ENCODE data around the gene BACH1. TPM values are rescaled to one million over a fixed set of nuclear protein-coding genes. Genes with fewer than 3 reads are reported as not detected.

BACH1 gene
- total RNA-seq, 2 donors from 2014 or later: 31.3 to 44.3 TPM

DNA sequence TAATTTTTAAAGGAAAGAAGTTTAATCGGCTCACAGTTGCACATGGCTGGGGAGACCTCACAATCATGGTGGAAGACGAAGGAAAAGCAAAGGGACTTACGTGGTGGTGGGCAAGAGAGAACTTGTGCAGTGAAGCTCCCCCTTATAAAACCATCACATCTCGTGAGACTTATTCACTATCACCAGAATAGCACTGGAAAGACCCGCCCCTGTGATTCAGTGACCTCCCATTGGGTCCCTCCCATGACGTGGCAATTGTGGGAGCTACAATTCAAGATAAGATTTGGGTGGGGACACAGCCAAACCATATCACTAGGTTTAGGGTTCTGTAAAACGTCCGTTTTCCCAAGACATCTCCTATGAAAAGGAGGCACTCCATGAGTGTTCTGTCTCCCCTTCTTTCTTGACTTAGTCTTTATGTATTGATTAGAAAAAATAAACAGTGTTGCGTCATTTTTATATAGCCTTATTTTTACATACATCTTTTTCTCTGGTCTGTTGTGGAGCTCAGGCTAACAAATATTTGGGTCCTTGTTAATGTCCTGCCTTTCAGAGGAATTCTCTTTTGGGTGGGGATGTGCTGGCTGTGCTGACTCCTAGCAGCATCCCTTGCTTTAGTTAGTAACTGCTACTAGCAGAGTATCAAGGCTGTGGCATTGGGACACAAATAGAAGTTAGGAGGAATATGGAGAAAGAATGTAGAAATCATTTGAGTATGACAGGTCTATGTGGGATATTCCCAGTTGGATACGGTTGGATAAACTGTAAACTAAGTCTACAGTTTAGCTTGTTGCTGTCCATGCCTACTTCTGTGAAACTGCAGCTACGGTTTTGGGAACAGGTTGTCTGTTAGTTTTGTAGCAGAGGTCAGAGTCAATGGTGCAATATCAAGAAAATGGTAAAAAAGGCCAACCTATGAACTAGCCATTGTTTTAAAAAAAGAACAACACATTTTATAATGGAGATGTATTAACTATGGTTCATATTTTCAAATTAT, 23.5 kb downstream of the BACH1 start:
- peaks cover 11 to 32% of the 10 kb centered on the region in 2 donors for H3K36me3 Mint-ChIP-seq (ENCODE audit: insufficient read depth in 2 of 2)
- DNase-seq: no peak
- peaks cover 23% of the 10 kb centered on the region for H3K4me1 Mint-ChIP-seq (ENCODE audit: low read depth)
- peaks cover 0 to 3% of the 10 kb centered on the region in 2 donors for H3K9me3 Mint-ChIP-seq
- no peaks in the 10 kb centered on the region for H3K27me3 Mint-ChIP-seq (ENCODE audit: low read depth)
- no peak overlapping the region for H3K4me3 Mint-ChIP-seq
- no peak overlapping the region for H3K27ac Mint-ChIP-seq
- no peak for ATAC-seq (replicated peaks in 1 of 2)

DNA sequence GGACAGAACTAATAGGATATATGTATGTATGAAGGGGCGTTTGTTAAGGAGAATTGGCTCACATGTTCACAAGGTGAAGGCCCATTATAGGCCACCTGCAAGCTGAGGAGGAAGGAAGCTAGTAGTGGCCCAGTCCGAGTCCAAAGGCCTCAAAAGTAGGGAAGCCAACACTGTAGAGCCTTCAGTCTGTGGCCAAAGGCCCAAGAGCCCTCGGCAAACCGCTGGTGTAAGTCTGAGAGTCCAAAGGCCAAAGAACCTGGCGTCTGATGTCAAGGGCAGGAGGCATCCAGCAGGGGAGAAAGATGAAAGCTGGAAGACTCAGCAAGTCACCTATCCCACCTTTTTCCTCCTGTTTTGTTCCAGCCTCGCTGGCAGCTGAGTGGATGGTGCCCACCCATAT, 24.5 kb downstream of the BACH1 start:
- no peak for DNase-seq
- Mint-ChIP-seq H3K27me3 (ENCODE audit: low read depth) (no peaks in the 10 kb centered on the region), H3K4me1 (ENCODE audit: low read depth) (peaks cover 14% of the 10 kb centered on the region), H3K9me3 (peaks cover 0 to 3% of the 10 kb centered on the region in 2 donors), H3K36me3 (ENCODE audit: insufficient read depth in 2 of 2) (peaks cover 11 to 33% of the 10 kb centered on the region in 2 donors), H3K4me3 (no peak overlapping the region), H3K27ac (no peak overlapping the region)
- no peak for ATAC-seq (replicated peaks in 1 of 2)

DNA sequence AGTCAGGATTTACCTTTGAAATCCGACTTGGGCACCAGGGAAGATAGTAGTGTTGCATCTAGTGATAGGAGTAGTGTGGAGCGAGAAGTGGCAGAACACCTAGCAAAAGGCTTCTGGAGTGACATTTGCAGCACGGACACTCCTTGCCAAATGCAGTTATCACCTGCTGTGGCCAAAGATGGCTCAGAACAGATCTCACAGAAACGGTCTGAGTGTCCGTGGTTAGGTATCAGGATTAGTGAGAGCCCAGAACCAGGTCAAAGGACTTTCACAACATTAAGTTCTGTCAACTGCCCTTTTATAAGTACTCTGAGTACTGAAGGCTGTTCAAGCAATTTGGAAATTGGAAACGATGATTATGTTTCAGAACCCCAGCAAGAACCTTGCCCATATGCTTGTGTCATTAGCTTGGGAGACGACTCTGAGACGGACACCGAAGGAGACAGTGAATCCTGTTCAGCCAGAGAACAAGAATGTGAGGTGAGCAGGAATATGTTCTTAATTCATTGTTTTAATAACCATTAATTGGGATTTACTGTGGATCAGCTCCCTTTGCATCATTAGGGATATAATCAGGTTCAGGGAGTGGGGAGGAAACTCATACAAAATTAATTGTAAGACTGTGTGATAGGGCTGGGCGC, 28.3 kb downstream of the BACH1 start:
- H3K36me3 Mint-ChIP-seq (ENCODE audit: insufficient read depth in 2 of 2): peaks cover 9 to 28% of the 10 kb centered on the region in 2 donors
- H3K4me1 Mint-ChIP-seq (ENCODE audit: low read depth): peaks cover 2% of the 10 kb centered on the region
- ATAC-seq (replicated peaks in 1 of 2) (no peak), DNase-seq (no peak)
- no peaks in the 10 kb centered on the region for H3K27me3 Mint-ChIP-seq (ENCODE audit: low read depth)
- H3K9me3 Mint-ChIP-seq: no peaks in the 10 kb centered on the region
- H3K4me3 Mint-ChIP-seq: no peak overlapping the region
- H3K27ac Mint-ChIP-seq: no peak overlapping the region

DNA sequence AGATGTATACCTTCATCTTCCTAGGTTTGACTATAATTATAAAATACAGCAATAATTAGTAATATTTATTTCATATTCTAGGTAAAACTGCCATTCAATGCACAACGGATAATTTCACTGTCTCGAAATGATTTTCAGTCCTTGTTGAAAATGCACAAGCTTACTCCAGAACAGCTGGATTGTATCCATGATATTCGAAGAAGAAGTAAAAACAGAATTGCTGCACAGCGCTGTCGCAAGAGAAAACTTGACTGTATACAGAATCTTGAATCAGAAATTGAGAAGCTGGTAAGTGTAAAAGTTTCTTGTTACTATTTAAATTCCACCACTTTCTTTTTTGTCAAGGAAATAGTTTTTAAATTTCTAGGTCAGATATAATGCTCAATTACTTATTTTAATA, 30.7 kb downstream of the BACH1 start:
- Mint-ChIP-seq H3K27ac (no peak overlapping the region), H3K9me3 (no peaks in the 10 kb centered on the region), H3K4me3 (no peak overlapping the region), H3K36me3 (ENCODE audit: insufficient read depth in 2 of 2) (peaks cover 6 to 23% of the 10 kb centered on the region in 2 donors), H3K4me1 (ENCODE audit: low read depth) (peaks cover 15% of the 10 kb centered on the region), H3K27me3 (ENCODE audit: low read depth) (no peaks in the 10 kb centered on the region)
- DNase-seq: no peak
- ATAC-seq (replicated peaks in 1 of 2): no peak

DNA sequence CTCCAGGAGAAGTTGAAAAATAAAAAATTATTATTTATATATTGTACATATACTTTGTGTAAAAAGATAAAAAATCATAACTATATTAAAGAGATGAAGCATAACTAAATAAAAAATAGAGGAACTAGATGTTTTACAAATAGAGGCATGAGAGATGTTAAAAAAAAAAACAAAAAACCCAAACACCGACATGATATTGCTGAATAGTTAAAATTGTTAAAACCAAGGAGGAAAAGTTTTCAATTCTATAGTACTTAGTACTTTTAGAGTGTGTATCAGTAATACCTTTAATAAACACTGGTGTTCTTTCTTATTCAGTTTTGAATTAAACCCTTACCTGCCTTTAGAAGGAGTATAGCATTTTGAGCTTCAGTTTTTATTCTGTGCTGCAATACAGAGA, 32.1 kb downstream of the BACH1 start:
- H3K27me3 Mint-ChIP-seq (ENCODE audit: low read depth): no peaks in the 10 kb centered on the region
- H3K36me3 Mint-ChIP-seq (ENCODE audit: insufficient read depth in 2 of 2): peaks cover 8 to 23% of the 10 kb centered on the region in 2 donors
- peaks cover 26% of the 10 kb centered on the region for H3K4me1 Mint-ChIP-seq (ENCODE audit: low read depth)
- no peaks in the 10 kb centered on the region for H3K9me3 Mint-ChIP-seq
- DNase-seq (no peak), ATAC-seq (replicated peaks in 1 of 2) (no peak)
- H3K4me3 Mint-ChIP-seq: no peak overlapping the region
- H3K27ac Mint-ChIP-seq: no peak overlapping the region

DNA sequence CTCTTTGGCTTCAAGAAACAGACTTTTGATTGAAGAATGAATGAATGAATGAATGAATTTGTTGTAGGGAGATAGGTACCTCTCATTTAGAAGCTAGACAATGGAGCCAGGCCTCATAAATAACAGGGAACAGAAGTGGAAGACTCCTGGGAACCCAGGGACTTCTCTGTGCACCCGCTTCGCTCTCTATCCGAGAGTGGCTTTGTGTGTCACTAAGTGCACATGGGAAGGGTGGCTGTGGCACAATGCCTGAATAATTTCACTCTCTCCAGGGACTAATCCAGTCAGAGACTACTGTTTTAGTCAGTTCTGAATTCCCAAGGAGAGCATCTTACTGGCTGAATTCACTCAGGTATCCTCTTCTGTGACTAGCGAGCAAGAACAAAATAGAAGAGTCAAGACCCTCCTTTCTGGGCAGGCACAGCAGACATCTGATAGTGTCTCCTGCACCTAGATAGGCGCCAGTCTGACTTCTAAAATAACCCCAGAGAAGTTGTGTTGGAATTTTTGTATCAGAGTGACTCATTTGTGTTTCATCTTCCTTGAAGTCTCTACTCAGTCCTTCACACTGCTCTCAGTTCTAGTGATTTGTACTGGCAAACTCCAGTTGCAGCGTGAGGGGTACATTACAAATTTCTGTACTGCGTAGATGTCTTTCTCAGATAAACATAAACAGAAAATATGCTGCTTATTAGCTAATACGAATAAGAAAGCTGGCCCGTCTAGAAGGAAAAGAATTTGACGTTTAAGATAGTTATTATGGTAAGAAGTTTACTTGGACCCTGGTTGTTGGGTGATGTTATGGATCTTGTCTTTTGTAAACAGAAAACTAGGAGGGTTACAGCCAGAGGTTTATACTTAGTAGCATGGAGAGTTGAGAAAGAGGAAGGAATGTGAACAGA, 34.0 kb downstream of the BACH1 start:
- Mint-ChIP-seq H3K27me3 (ENCODE audit: low read depth) (no peaks in the 10 kb centered on the region), H3K4me1 (ENCODE audit: low read depth) (peaks cover 27% of the 10 kb centered on the region), H3K4me3 (no peak overlapping the region), H3K36me3 (ENCODE audit: insufficient read depth in 2 of 2) (peaks cover 4 to 11% of the 10 kb centered on the region in 2 donors), H3K9me3 (no peaks in the 10 kb centered on the region), H3K27ac (no peak overlapping the region)
- DNase-seq (no peak), ATAC-seq (replicated peaks in 1 of 2) (peak; percentile 58 to 65)

DNA sequence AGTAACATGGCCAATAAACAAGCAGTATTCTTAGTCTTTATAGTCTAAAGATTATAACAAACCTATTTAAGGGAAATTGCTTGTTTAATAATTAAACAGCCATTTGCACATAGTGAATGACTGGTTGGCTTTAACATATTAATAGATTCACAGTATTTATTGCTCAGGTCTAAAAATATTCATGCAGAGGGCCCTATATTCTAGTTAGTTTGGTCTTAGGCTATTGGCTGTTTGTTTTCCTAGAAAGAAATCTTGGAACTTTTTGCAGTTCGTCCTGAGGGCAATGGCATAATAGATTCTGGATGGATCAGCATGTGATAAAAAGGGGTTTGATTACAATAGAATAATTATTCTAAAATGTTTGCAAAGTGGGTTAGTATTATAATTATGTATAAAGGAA, 34.7 kb downstream of the BACH1 start:
- no peak overlapping the region for H3K27ac Mint-ChIP-seq
- peaks cover 4 to 11% of the 10 kb centered on the region in 2 donors for H3K36me3 Mint-ChIP-seq (ENCODE audit: insufficient read depth in 2 of 2)
- peaks cover 27% of the 10 kb centered on the region for H3K4me1 Mint-ChIP-seq (ENCODE audit: low read depth)
- H3K9me3 Mint-ChIP-seq: no peaks in the 10 kb centered on the region
- no peaks in the 10 kb centered on the region for H3K27me3 Mint-ChIP-seq (ENCODE audit: low read depth)
- DNase-seq: no peak
- H3K4me3 Mint-ChIP-seq: no peak overlapping the region
- no peak for ATAC-seq (replicated peaks in 1 of 2)

DNA sequence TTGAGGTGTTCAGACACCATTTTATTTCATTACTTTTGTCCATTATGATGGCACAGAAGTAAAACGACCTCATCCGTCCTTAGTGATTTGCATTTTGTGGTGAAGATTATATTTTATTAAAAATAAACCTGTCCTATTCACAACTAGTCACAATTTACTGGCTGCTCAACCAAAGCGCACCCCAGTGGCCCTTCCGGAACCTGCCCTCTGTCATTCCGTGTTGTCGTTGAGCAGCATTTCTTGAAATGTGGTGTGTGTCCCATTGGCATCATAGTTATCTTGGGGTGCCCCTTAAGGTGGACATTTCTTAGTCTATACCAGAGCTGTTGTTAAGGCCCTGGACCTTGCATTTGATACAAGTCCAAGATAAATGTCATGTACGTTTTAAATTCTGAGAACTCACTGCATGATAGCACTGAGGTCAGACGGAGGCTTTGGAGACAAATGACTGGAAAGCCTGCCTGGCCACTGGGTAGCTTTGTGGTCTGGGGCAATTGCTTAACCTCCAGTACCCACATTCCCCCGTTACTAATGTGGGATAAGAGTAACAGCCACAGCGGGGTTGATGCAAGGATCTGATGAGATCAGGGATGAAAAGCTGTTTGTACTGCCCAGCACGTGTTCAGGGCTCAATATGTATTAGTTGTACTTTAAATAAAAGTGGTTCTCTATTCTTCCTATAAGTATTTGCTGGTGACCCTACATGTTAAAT, 36.2 kb downstream of the BACH1 start:
- no peak for DNase-seq
- peaks cover 2 to 12% of the 10 kb centered on the region in 2 donors for H3K36me3 Mint-ChIP-seq (ENCODE audit: insufficient read depth in 2 of 2)
- H3K27ac Mint-ChIP-seq: no peak overlapping the region
- no peak overlapping the region for H3K4me3 Mint-ChIP-seq
- peaks cover 29% of the 10 kb centered on the region for H3K4me1 Mint-ChIP-seq (ENCODE audit: low read depth)
- H3K9me3 Mint-ChIP-seq: no peaks in the 10 kb centered on the region
- H3K27me3 Mint-ChIP-seq (ENCODE audit: low read depth): no peaks in the 10 kb centered on the region
- peak in 1 of 2 donors; percentile 32 for ATAC-seq (replicated peaks in 1 of 2)

DNA sequence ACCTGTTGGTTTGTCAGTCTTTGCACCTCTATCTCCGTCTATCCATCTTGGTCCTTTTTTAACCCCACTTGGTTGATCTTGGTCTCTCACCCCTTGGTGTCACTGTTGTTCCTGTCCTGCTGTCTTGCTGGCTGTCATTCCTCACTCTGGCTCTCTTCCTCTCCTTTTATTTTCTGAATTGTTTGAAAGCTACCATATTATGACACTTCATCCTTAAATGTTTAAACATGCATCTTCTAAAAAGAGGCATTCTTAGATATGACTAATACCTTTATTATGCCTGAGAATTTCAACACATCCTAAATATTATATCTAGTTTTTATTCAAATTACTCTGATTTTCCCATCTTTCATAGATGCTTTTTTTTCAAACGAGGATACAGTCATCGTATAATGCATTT, 37.0 kb downstream of the BACH1 start:
- DNase-seq: no peak
- Mint-ChIP-seq H3K27ac (peak overlapping the region; percentile 9), H3K36me3 (ENCODE audit: insufficient read depth in 2 of 2) (peaks cover 2 to 13% of the 10 kb centered on the region in 2 donors), H3K4me3 (no peak overlapping the region), H3K9me3 (no peaks in the 10 kb centered on the region), H3K4me1 (ENCODE audit: low read depth) (peaks cover 34% of the 10 kb centered on the region), H3K27me3 (ENCODE audit: low read depth) (no peaks in the 10 kb centered on the region)
- ATAC-seq (replicated peaks in 1 of 2): no peak

DNA sequence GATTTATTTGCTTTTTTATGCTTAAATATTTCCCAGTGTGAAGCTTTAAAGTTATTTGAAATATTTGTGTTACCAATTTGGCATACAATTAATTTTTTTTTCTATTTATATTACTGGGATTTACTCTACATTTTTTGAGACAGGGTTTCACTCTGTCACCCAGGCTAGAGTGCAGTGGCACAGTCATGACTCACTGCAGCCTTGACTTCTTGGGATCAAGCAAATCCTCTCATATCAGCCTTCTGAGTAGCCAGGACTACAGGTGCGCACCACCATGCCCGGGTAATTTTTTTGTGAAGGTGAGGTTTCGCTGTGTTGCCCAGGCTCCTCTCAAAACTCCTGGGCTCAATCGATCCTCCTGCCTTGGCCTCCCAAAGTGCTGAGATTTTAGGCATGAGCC, 39.5 kb downstream of the BACH1 start:
- Mint-ChIP-seq H3K9me3 (no peaks in the 10 kb centered on the region), H3K4me1 (ENCODE audit: low read depth) (peaks cover 42% of the 10 kb centered on the region), H3K4me3 (no peak overlapping the region), H3K27me3 (ENCODE audit: low read depth) (no peaks in the 10 kb centered on the region), H3K36me3 (ENCODE audit: insufficient read depth in 2 of 2) (peaks cover 2 to 8% of the 10 kb centered on the region in 2 donors), H3K27ac (no peak overlapping the region)
- no peak for ATAC-seq (replicated peaks in 1 of 2)
- DNase-seq: no peak

DNA sequence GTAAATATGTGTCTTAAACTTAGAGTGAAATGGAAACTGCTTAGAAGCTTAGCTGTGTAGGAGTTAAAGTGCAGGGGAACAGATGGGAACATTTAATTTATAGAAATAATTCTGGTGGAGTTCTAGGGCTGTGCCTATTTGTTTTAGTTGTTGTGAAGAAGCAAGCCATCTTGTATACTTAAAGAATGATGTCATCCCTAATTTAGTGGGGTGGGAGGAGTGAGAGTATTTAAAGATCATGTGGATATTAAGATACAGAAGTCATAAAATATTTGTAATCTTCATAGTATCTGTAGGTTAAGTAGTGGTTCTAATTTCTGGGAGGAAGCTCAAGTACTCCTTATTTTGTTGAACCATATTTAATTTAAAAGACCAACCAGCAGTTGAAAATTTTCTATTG, 41.5 kb downstream of the BACH1 start:
- no peaks in the 10 kb centered on the region for H3K9me3 Mint-ChIP-seq
- no peaks in the 10 kb centered on the region for H3K27me3 Mint-ChIP-seq (ENCODE audit: low read depth)
- H3K4me1 Mint-ChIP-seq (ENCODE audit: low read depth): peaks cover 50% of the 10 kb centered on the region
- H3K4me3 Mint-ChIP-seq: no peak overlapping the region
- ATAC-seq (replicated peaks in 1 of 2): no peak
- DNase-seq: no peak
- peaks cover 0 to 8% of the 10 kb centered on the region in 2 donors for H3K36me3 Mint-ChIP-seq (ENCODE audit: insufficient read depth in 2 of 2)
- no peak overlapping the region for H3K27ac Mint-ChIP-seq

DNA sequence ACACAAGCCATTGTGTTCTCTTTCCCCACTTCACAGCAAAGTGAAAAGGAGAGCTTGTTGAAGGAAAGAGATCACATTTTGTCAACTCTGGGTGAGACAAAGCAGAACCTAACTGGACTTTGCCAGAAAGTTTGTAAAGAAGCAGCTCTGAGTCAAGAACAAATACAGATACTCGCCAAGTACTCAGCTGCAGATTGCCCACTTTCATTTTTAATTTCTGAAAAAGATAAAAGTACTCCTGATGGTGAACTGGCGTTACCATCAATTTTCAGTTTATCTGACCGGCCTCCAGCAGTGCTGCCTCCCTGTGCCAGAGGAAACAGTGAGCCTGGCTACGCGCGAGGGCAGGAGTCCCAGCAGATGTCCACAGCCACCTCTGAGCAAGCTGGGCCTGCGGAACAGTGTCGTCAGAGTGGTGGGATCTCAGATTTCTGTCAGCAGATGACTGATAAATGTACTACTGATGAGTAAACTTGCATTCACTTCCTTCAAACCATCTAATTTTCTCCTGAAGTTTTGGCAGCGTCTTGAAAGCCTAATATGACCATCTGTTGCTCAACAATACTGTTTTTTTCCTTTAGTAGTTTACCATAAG, 43.7 kb downstream of the BACH1 start:
- Mint-ChIP-seq H3K27ac (peak overlapping the region; percentile 98), H3K36me3 (ENCODE audit: insufficient read depth in 2 of 2) (peaks cover 0 to 4% of the 10 kb centered on the region in 2 donors), H3K27me3 (ENCODE audit: low read depth) (no peaks in the 10 kb centered on the region), H3K4me3 (peak overlapping the region; percentile 63 to 94), H3K9me3 (no peaks in the 10 kb centered on the region), H3K4me1 (ENCODE audit: low read depth) (peaks cover 52% of the 10 kb centered on the region)
- peak; percentile 74 to 79 for DNase-seq
- ATAC-seq (replicated peaks in 1 of 2): peak; percentile 98 to 99

Data from activated T-cell treated with anti-CD3 and anti-CD28 coated beads, Interleukin-2, amount 50 U/mL, for 72 hours (primary cell).